Stimulated activated CD4-positive, alpha-beta T cell treated with anti-CD3 and anti-CD28 coated beads, Interleukin-1b, Interleukin-23, amount 100 ng/mL, for 4 hours (primary cell): ENCODE results near the gene LATS1.
"Not testable (repeated sequence)": the region's sequence is repeated elsewhere in the genome, so short reads cannot be mapped to it uniquely, and the experiment has no call there.

Experiments
- DNase-seq, 2 donors: peaks; one replicate each; pipeline ENCODE4 v3.0.0-alpha.2; 2020; ENCODE audit warnings: low read depth in 2 of 2

Gene LATS1

GRCh38 chr6:149717588-149718458, at the start of gene LATS1:
TSS of gene LATS1 (minus strand) at chr6:149718101. CDS start at chr6:149702126, 15,975 bp downstream.
- DNase-seq, result peak; percentile 87 to 88

- DNase-seq, result no peak
Observed at GRCh38 chr6:149766156-149766769, 48.4 kb upstream of the LATS1 start.

- no peak for DNase-seq
Observed at GRCh38 chr6:149763866-149764265, 46.0 kb upstream of the LATS1 start.

- no peak for DNase-seq
Observed at GRCh38 chr6:149761438-149761837, 43.5 kb upstream of the LATS1 start.

- no peak for DNase-seq
Observed at GRCh38 chr6:149756261-149756636, 38.3 kb upstream of the LATS1 start.

- no peak for DNase-seq
Observed at GRCh38 chr6:149755300-149756260, 37.7 kb upstream of the LATS1 start.

- DNase-seq, result no peak
Observed at GRCh38 chr6:149754548-149754947, 36.6 kb upstream of the LATS1 start.

- DNase-seq, result not testable (repeated sequence)
Observed at GRCh38 chr6:149753374-149753637, 35.4 kb upstream of the LATS1 start.

- DNase-seq, result no peak
Observed at GRCh38 chr6:149752600-149753373, 34.9 kb upstream of the LATS1 start.

- DNase-seq, result not testable (repeated sequence)
Observed at GRCh38 chr6:149751920-149752319, 34.0 kb upstream of the LATS1 start.

- no peak for DNase-seq
Observed at GRCh38 chr6:149751239-149751638, 33.3 kb upstream of the LATS1 start.

- DNase-seq, result peak; percentile 7 to 51
Observed at GRCh38 chr6:149750136-149750609, 32.3 kb upstream of the LATS1 start.

GRCh38 chr6:149749594-149750135, 31.8 kb upstream of the LATS1 start, which contains the start of gene PCMT1:
TSS of gene PCMT1 (plus strand) at chr6:149749741. CDS start at chr6:149749902, 161 bp downstream.
- peak; percentile 85 to 89 for DNase-seq

- not testable (repeated sequence) for DNase-seq
Observed at GRCh38 chr6:149749082-149749593, 31.2 kb upstream of the LATS1 start.

GRCh38 chr6:149746147-149746946, 28.4 kb upstream of the LATS1 start, which contains the start of gene NUP43:
TSS of gene NUP43 (minus strand) at chr6:149746529. CDS start at chr6:149746495, 34 bp downstream.
- DNase-seq, result peak; percentile 88 to 89

GRCh38 chr6:149745252-149745651, 27.4 kb upstream of the LATS1 start:
- not testable (repeated sequence) for DNase-seq

- DNase-seq, result no peak
Observed at GRCh38 chr6:149734915-149735314, 17.0 kb upstream of the LATS1 start.

GRCh38 chr6:149733089-149733720, 15.3 kb upstream of the LATS1 start:
- no peak for DNase-seq

- no peak for DNase-seq
Observed at GRCh38 chr6:149729824-149730223, 11.9 kb upstream of the LATS1 start.
